Osteocyte (in vitro differentiated cells): Measurements from ENCODE around the gene NAA11. TPM values are rescaled to one million over a fixed set of nuclear protein-coding genes. Genes with fewer than 3 reads are reported as not detected.

ENCODE experiments used
- DNase-seq: peaks from one replicate; pipeline ENCODE4 v3.0.0; 2021; ENCODE audit warnings: mixed read lengths; ENCODE audit not compliant: unreplicated experiment; ENCODE audit errors: extremely low spot score
- H3K27ac Mint-ChIP-seq: one replicate; pipeline ENCODE4 v1.8.0; 2021; ENCODE audit warnings: mild to moderate bottlenecking, mixed read lengths; ENCODE audit not compliant: unreplicated experiment
- H3K27me3 Mint-ChIP-seq: one replicate; pipeline ENCODE4 v1.8.0; 2021; ENCODE audit warnings: mixed read lengths; ENCODE audit not compliant: unreplicated experiment
- H3K36me3 Mint-ChIP-seq: one replicate; pipeline ENCODE4 v1.8.0; 2021; ENCODE audit warnings: mixed read lengths; ENCODE audit not compliant: unreplicated experiment
- H3K4me1 Mint-ChIP-seq: one replicate; pipeline ENCODE4 v1.8.0; 2021; ENCODE audit warnings: mixed read lengths; ENCODE audit not compliant: unreplicated experiment
- H3K4me3 Mint-ChIP-seq: one replicate; pipeline ENCODE4 v1.8.0; 2021; ENCODE audit warnings: mild to moderate bottlenecking, moderate library complexity, mixed read lengths; ENCODE audit not compliant: unreplicated experiment
- H3K9me3 Mint-ChIP-seq: one replicate; pipeline ENCODE4 v1.8.0; 2021; ENCODE audit warnings: mixed read lengths; ENCODE audit not compliant: unreplicated experiment
- total RNA-seq: library from RNA; stranded (reverse); gene quantifications from 2 replicates; pipeline ENCODE4 v1.2.1, GENCODE V29; 2021
- TF ChIP-seq, protein P1 (sequence below): fragments of 200-600 bp; sonication (generic); IDR thresholded peaks from 2 replicates; pipeline ENCODE4 v1.5.0; 2021; ENCODE audit warnings: antibody characterized with exemption, mild to moderate bottlenecking, moderate library complexity

NAA11 gene
- total RNA-seq, 1 donor from 2014 or later = not detected

GRCh38 chr4:79334341-79334740 is 8.5 kb upstream of the NAA11 start:
- no peak for DNase-seq
- Mint-ChIP-seq H3K27me3 (no peaks in the 10 kb centered on the region), H3K36me3 (no peaks in the 10 kb centered on the region)

DNA sequence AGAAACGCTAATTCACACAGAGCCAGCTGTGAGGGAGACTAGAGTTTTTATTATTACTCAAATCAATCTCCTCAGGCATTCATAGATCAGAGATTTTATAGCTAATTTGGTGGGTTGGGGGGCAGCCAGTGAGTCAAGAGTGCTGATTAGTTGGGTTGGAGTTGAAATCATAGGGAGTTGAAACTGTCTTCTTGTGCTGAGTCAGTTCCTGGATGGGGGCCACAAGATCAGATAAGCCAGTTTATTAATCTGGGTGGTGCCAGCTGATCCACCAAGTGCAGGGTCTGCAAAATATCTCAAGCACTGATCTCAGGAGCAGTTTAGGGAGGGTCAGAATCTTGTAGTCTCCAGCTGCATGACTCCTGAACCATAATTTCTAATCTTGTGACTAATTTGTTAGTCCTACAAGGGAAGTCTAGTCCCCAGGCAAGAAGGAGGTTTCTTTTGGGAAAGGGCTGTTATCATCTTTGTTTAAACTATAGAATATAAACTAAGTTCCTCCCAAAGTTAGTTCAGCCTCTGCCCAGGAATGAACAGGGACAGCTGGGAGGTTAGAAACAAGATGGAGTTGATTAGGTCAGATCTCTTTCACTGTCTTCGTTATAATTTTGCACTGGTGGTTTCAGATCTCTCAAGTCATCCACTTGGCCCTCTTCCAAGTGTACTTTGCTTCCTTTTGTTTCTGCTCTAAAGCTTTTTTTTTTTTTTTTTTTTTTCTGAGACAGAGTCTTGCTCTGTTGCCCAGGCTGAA is 5.4 kb upstream of the NAA11 start:
- Mint-ChIP-seq H3K4me1 (no peaks in the 10 kb centered on the region), H3K27ac (no peak overlapping the region), H3K4me3 (no peak overlapping the region), H3K27me3 (no peaks in the 10 kb centered on the region), H3K9me3 (no peaks in the 10 kb centered on the region), H3K36me3 (no peaks in the 10 kb centered on the region)
- TF ChIP-seq, protein P1, sequence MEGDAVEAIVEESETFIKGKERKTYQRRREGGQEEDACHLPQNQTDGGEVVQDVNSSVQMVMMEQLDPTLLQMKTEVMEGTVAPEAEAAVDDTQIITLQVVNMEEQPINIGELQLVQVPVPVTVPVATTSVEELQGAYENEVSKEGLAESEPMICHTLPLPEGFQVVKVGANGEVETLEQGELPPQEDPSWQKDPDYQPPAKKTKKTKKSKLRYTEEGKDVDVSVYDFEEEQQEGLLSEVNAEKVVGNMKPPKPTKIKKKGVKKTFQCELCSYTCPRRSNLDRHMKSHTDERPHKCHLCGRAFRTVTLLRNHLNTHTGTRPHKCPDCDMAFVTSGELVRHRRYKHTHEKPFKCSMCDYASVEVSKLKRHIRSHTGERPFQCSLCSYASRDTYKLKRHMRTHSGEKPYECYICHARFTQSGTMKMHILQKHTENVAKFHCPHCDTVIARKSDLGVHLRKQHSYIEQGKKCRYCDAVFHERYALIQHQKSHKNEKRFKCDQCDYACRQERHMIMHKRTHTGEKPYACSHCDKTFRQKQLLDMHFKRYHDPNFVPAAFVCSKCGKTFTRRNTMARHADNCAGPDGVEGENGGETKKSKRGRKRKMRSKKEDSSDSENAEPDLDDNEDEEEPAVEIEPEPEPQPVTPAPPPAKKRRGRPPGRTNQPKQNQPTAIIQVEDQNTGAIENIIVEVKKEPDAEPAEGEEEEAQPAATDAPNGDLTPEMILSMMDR = no peak
- DNase-seq = no peak

More at GRCh38 chr4:79334341-79334740, 8.5 kb upstream of the NAA11 start:
- no peak overlapping the region for H3K27ac Mint-ChIP-seq
- H3K4me1 Mint-ChIP-seq = no peaks in the 10 kb centered on the region
- TF ChIP-seq, protein P1 = no peak
- H3K9me3 Mint-ChIP-seq = no peaks in the 10 kb centered on the region
- no peak overlapping the region for H3K4me3 Mint-ChIP-seq

GRCh38 chr4:79330720-79331119 is 4.9 kb upstream of the NAA11 start:
- no peaks in the 10 kb centered on the region for H3K36me3 Mint-ChIP-seq
- no peaks in the 10 kb centered on the region for H3K27me3 Mint-ChIP-seq
- TF ChIP-seq, protein P1 = no peak
- H3K4me1 Mint-ChIP-seq = no peaks in the 10 kb centered on the region
- DNase-seq = no peak
- no peaks in the 10 kb centered on the region for H3K9me3 Mint-ChIP-seq
- H3K4me3 Mint-ChIP-seq = no peak overlapping the region
- H3K27ac Mint-ChIP-seq = no peak overlapping the region

- H3K36me3 Mint-ChIP-seq = no peaks in the 10 kb centered on the region
- H3K27me3 Mint-ChIP-seq = no peaks in the 10 kb centered on the region
- no peaks in the 10 kb centered on the region for H3K4me1 Mint-ChIP-seq
- no peak overlapping the region for H3K4me3 Mint-ChIP-seq
- H3K27ac Mint-ChIP-seq = no peak overlapping the region
- no peaks in the 10 kb centered on the region for H3K9me3 Mint-ChIP-seq
- TF ChIP-seq, protein P1 = no peak
- no peak for DNase-seq
Measured at GRCh38 chr4:79325436-79325835, 425 bp downstream of the NAA11 start.

DNA sequence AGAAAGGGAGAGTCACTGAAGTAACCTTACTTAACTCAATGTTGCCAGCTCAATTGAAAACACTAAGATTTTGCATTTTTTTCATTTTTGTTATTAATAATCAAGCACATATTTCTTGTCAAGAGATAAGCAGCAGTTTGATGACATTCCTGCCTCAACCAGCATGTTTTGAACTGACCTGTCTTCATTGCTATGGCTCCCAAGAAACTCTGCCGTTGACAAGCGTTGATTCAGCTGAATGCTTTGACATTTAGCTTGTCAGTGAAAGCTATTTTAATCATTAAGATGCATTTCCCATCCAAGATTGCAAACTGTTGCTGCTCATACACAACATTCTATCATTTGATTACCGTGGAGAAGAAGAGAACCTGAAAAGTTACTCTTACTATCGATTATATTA is 5.9 kb downstream of the NAA11 start:
- no peak for DNase-seq
- Mint-ChIP-seq H3K27me3 (no peaks in the 10 kb centered on the region), H3K4me1 (no peaks in the 10 kb centered on the region)

More for the DNA sequence above, 5.9 kb downstream of the NAA11 start:
- H3K4me3 Mint-ChIP-seq = no peak overlapping the region
- TF ChIP-seq, protein P1 = no peak
- no peak overlapping the region for H3K27ac Mint-ChIP-seq
- no peaks in the 10 kb centered on the region for H3K9me3 Mint-ChIP-seq
- H3K36me3 Mint-ChIP-seq = no peaks in the 10 kb centered on the region
